Activated CD8-positive, alpha-beta memory T cell treated with anti-CD3 and anti-CD28 coated beads for 4 hours (primary cell): ENCODE data around the gene CD4.

Source experiments
- DNase-seq, 2 donors: peaks; one replicate each; pipeline ENCODE4 v3.0.0-alpha.2; 2020; ENCODE audit warnings: low read depth in 2 of 2

CD4 gene

DNA sequence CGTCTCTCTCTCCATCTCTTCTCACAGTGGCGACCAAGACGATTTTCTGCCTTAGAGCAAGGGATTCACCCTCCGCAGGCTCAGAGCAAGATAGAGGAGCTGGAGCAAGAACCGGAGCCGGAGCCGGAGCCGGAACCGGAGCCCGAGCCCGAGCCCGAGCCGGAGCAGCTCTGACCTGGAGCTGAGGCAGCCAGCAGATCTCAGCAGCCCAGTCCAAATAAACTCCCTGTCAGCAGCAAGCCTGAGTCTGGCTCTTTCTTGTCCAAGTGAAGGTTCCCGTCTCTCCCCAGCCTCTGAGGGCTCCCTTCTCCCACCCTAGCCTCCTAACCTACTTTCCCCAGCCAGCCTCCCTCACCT lies 11.1 kb upstream of the CD4 start:
- DNase-seq, result no peak

GRCh38 chr12:6778574-6779550 lies 10.5 kb upstream of the CD4 start:
- DNase-seq, result peak; percentile 76

- no peak for DNase-seq
These were observed 9.5 kb upstream of the CD4 start for GRCh38 chr12:6779708-6780432.

DNA sequence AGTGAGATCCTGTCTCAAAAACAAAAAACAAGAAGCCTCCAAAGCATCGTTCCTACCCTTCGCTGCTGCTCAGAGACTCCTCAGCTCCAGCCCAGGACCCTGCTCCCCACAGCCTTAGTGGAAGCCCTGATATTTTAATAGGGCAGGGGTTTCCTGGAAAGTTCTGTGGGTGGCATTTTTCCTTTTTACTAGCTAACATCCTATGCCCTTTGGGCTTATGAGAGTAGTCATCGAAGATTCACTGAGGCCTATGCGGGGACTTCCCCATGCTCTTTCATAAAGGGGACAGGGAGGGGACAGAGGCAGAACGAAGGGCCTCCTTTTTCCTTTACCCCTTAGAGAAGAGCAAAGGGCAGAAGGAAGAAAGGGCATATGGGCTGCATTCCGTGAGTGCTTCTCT lies 8.8 kb upstream of the CD4 start:
- no peak for DNase-seq

GRCh38 chr12:6782119-6782518 lies 7.2 kb upstream of the CD4 start:
- DNase-seq, result no peak

DNA sequence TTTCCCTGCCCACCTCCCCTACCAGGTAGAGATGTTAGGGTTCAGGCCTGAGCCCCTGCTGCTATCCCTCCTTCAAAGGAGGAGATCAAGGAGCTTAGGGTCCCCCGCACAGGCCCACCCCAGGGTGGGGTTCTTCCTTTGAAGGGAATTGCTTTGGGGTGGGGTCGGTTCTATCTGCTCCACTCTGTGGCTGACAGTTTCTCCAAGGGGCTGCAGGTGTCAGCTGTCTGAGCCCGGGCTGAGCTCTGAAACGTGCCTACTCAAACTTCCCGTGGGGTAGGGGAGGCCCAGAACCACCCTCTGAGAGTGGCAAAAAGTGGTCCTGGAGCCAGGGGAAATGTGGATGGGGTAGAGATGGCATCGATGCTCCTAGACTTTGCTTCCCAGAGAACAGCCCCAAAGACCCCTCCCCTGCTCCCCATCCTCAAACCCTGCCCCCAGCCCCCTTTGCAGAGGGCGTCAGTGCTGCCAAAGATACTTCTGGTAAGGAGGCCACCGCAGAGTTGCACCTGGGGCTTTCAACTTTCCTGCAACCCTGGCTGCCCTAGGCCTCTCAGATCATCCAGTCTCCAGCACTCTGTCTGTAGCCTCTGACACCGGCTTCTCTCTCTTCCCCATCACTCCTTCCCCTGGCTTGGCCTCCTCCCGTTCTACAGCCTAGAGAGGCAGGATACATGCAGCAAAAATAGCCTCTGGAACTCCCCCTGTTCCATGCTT lies 6.3 kb upstream of the CD4 start:
- no peak for DNase-seq

GRCh38 chr12:6783828-6784227 lies 5.5 kb upstream of the CD4 start:
- DNase-seq, result no peak

GRCh38 chr12:6784296-6784695 lies 5.0 kb upstream of the CD4 start:
- no peak for DNase-seq

DNA sequence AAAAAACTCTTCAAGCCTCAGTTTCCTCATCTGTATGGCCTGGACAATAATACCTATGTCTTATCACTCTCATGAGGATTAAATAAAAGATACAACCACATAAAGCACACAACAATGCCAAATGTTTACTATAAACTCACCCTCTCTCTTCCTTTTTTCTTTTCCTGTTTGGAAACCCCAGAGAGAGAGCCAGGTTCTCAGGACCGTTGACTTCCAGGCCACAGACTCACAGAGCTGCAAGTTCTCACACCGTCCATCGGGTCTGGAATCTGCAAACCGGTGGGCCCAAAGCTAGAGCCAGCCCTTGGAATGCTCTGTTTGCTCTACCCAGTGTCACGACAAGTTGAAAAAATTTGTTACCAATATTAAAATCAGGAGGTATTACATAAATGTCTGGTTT lies 4.6 kb upstream of the CD4 start:
- DNase-seq, result no peak

DNA sequence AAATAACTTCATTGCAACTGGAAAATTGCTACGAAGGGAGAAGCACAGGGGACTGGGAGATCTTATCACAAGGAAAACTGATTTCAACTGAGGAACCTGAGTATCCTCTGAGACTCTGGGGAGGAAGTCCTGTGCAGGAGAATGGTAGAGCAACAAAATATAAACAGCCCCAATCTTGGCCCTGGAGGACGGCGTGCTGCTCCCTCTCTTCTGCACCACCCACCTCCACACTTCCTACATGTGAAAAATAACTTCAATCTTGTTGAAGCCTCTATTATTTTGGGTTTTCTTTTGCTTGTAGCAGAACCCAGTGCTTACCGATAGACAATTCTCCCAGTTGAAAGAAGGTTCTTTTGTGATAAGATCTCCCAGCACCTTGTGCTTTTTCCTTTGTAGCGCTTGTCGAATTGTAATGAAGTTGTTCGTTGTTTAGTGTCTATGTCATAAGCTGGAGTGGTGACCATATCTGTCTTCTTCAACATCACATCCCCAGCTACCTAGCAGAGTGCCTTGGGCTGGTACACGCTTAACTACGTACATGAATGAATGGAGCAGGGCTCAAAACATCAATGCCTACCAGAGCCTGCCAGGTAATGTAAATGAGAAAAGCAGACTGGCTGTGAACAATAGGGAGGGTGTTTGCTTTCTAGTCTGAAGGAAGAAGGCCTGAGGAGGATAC lies 2.8 kb upstream of the CD4 start:
- DNase-seq, result no peak

DNA sequence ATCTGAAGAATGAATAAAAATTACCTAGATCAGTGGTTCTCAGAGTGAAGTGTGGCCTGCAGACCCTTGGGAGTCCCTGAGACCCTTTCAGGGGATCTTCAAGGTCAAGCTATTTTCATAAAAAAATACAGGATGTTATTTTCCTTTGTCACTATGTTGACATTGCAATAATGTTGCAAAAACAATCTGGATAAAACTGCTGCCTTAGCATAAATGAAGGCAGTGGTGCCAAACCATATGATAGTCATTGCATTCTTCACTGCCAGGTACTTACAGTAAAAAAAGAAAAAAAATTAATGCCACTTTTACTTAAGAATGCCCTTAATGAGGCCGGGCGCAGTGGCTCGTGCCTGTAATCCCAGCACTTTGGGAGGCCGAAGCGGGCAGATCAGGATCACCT lies 2.0 kb upstream of the CD4 start:
- no peak for DNase-seq

GRCh38 chr12:6790496-6791150 lies 1.3 kb downstream of the CD4 start:
- no peak for DNase-seq

- DNase-seq, result no peak
These were observed 2.7 kb downstream of the CD4 start for GRCh38 chr12:6791931-6792520.

GRCh38 chr12:6792522-6793201 lies 3.3 kb downstream of the CD4 start:
- DNase-seq, result no peak

DNA sequence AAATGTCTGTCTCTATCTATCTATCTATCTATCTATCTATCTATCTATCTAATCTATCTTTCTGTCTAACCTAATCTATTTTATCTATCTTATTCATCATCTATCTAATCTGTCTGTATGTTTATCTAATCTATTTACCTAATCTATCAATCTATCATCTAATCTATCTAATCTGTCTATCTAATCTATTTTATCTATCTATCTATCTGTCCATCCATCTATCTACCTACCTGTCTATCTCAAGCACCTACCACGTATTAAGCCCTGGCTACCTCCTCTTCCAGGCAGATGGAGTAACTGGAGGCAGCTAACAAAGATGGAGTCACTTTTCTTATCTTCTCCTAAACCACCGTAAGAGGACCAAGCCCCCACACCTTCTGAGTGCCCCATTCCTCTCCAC lies 5.8 kb downstream of the CD4 start:
- no peak for DNase-seq

GRCh38 chr12:6796576-6796975 lies 7.2 kb downstream of the CD4 start:
- DNase-seq, result no peak

- no peak for DNase-seq
These were observed 9.8 kb downstream of the CD4 start for GRCh38 chr12:6799147-6799546.

DNA sequence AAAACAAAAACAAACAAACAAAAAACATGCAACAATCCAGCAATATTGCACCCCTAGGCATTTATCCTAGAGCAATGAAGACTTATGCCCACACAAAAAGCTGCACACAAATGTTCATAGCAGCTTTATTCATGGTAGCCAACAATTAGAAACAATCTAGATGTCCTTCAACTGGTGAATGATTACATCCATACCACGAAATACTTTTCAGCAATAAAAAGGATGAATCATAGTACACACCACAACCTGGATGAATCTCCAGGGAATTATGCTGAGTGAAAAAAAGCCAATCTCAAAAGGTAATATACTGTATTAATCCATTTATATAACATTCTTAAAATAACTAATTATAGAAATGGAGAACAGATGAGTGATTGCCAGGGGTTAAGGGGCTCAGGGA lies 17.8 kb downstream of the CD4 start:
- no peak for DNase-seq

GRCh38 chr12:6809056-6809455 lies 19.7 kb downstream of the CD4 start:
- no peak for DNase-seq

DNA sequence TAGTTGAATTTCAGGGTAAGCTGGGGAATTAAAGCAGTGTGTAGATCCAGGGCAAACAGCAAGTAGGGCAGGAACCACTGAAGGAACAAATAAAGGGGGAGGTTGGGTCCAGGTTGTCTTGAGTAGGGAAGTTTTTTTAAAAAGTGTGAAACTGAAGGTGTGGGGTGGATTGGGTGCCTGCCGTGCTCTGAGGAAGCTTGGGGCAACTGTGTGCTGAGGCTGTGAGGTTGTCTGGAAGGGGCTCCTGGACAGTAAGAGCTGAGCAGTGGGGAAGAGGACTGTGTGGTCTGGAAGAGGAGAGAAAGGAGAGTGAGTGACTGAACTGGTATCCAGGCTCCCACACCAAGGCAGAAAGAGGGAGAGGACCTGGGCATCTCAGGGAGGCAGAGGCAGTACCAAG lies 21.4 kb downstream of the CD4 start:
- no peak for DNase-seq
